ENCODE data around the gene VPS39. TPM values are rescaled to one million over a fixed set of nuclear protein-coding genes. Genes with fewer than 3 reads are reported as not detected.

VPS39 gene
- total and polyA plus RNA-seq, 2 donors (not counting 1 experiment from before 2014, with no cell fraction given) = 53.7 to 55.5 TPM

DNA sequence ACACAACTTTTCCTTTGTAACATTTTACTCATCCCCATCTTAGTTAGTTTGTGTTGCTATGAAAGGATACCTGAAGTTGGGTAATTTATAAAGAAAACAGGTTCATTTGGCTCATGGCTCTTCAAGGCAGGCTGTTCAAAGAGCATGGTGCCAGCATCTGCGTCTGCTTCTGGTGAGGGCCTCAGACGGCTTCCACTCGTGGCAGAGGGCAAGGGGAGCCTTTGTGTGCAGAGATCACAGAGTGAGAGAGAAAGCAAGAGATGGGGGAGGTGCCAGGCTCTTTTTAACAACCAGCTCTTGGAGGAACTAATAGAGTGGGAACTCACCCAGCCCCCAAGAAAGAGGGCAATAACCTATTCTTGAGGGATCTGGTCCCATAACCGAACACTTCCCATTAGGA lies 74.7 kb downstream of the VPS39 start:
- Histone ChIP-seq H3K9ac (ENCODE audit: insufficient read depth, low read length) (no peak overlapping the region), H3K36me3 (ENCODE audit: control insufficient read depth, insufficient read depth, low read length) (no peaks in the 10 kb centered on the region), H3K9me3 (ENCODE audit: control insufficient read depth, insufficient read depth, low read depth, low read length) (no peaks in the 10 kb centered on the region), H3K4me3 (replicated peaks in 1 of 4; ENCODE audit: control extremely low read depth in 1 of 4, insufficient read depth in 1 of 4, low read depth in 3 of 4, low read length in 4 of 4) (no peak overlapping the region), H2AFZ (ENCODE audit: low read length) (no peak overlapping the region), H3K27ac (ENCODE audit: insufficient read depth, low read length) (no peak overlapping the region), H3K4me2 (ENCODE audit: extremely low read depth, insufficient read depth, low read length) (no peak overlapping the region), H3K27me3 (ENCODE audit: control insufficient read depth, insufficient read depth, low read length) (peaks cover 19% of the 10 kb centered on the region), H4K20me1 (ENCODE audit: control insufficient read depth, extremely low read depth, insufficient read depth, low read length) (no peaks in the 10 kb centered on the region), H3K4me1 (ENCODE audit: control insufficient read depth, extremely low read depth, insufficient read depth, low read length) (no peaks in the 10 kb centered on the region), H3K79me2 (ENCODE audit: control insufficient read depth, insufficient read depth, low read length) (no peaks in the 10 kb centered on the region)
- no peak for DNase-seq (ENCODE audit: low read depth in 2 of 2)
- TF ChIP-seq EZH2 (IDR thresholded peaks at IDR 0.05; ENCODE audit: low read length, missing control alignments) = no peak

DNA sequence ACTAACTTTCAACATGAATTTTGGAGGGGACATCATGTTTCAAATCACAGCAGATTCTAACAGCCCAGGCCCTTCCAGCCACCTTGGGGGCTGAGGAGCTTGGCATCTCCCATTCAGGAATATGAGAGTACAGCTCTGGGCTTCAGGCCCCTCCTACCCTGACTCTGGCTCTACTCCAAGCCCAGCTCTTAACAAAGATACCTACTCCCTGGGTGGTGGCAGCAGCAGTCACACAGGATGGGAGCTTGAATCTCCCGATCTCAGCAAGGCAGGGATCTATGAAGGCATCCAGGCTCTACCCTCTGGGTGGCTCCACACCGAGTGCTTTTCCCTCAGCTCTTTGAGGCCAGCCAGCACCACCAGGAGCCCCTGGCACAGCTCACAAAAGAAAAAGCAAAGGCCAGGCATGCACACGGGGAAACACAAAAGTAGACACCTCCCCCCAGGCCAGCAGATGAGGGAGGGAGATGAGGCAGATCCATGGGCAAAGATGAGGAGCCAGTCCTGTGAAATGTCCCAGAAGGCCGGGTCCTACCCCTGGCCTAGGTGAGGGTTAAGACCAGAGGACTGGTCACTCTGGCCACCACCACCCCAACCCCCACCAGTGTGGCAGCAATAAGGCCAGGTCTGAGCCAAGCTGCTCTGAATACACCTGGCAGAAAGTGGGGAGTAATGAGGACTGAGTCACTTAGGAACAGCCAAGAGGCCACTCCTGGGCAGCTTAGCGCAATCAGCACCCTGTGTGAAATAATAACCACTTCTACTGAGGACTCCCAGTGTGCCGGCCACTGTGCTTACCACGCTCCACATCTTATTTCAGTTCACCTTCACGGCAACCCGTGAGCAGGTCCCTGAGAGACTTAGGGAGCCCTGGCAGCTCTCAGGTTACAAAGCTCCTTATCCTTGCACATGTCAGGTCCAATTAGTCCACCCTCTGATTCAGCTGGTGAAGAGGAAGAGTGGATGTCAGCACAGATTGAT lies 76.0 kb downstream of the VPS39 start:
- H3K27ac ChIP-seq (ENCODE audit: insufficient read depth, low read length) = no peak overlapping the region
- H3K4me1 ChIP-seq (ENCODE audit: control insufficient read depth, extremely low read depth, insufficient read depth, low read length) = no peaks in the 10 kb centered on the region
- no peak overlapping the region for H3K4me3 ChIP-seq (replicated peaks in 1 of 4; ENCODE audit: control extremely low read depth in 1 of 4, insufficient read depth in 1 of 4, low read depth in 3 of 4, low read length in 4 of 4)
- no peak overlapping the region for H2AFZ ChIP-seq (ENCODE audit: low read length)
- peaks cover 15% of the 10 kb centered on the region for H3K27me3 ChIP-seq (ENCODE audit: control insufficient read depth, insufficient read depth, low read length)
- no peak for TF ChIP-seq CTCF (conservative IDR thresholded peaks at IDR 0.05 in 1 of 2, IDR thresholded peaks at IDR 0.05 in 1 of 2; ENCODE audit: low read depth in 1 of 2, low read length in 2 of 2)
- no peak for TF ChIP-seq EZH2 (IDR thresholded peaks at IDR 0.05; ENCODE audit: low read length, missing control alignments)
- no peak for DNase-seq (ENCODE audit: low read depth in 2 of 2)
- H4K20me1 ChIP-seq (ENCODE audit: control insufficient read depth, extremely low read depth, insufficient read depth, low read length) = no peaks in the 10 kb centered on the region
- H3K9ac ChIP-seq (ENCODE audit: insufficient read depth, low read length) = no peak overlapping the region
- no peak overlapping the region for H3K4me2 ChIP-seq (ENCODE audit: extremely low read depth, insufficient read depth, low read length)
- H3K36me3 ChIP-seq (ENCODE audit: control insufficient read depth, insufficient read depth, low read length) = no peaks in the 10 kb centered on the region
- H3K9me3 ChIP-seq (ENCODE audit: control insufficient read depth, insufficient read depth, low read depth, low read length) = no peaks in the 10 kb centered on the region
- no peaks in the 10 kb centered on the region for H3K79me2 ChIP-seq (ENCODE audit: control insufficient read depth, insufficient read depth, low read length)

- Histone ChIP-seq H3K27me3 (ENCODE audit: control insufficient read depth, insufficient read depth, low read length) (peaks cover 15% of the 10 kb centered on the region), H3K9me3 (ENCODE audit: control insufficient read depth, insufficient read depth, low read depth, low read length) (no peaks in the 10 kb centered on the region), H3K36me3 (ENCODE audit: control insufficient read depth, insufficient read depth, low read length) (no peaks in the 10 kb centered on the region), H3K4me1 (ENCODE audit: control insufficient read depth, extremely low read depth, insufficient read depth, low read length) (no peaks in the 10 kb centered on the region), H3K27ac (ENCODE audit: insufficient read depth, low read length) (no peak overlapping the region), H3K9ac (ENCODE audit: insufficient read depth, low read length) (no peak overlapping the region), H3K4me2 (ENCODE audit: extremely low read depth, insufficient read depth, low read length) (no peak overlapping the region), H3K4me3 (replicated peaks in 1 of 4; ENCODE audit: control extremely low read depth in 1 of 4, insufficient read depth in 1 of 4, low read depth in 3 of 4, low read length in 4 of 4) (no peak overlapping the region), H3K79me2 (ENCODE audit: control insufficient read depth, insufficient read depth, low read length) (no peaks in the 10 kb centered on the region), H2AFZ (ENCODE audit: low read length) (no peak overlapping the region), H4K20me1 (ENCODE audit: control insufficient read depth, extremely low read depth, insufficient read depth, low read length) (no peaks in the 10 kb centered on the region)
- no peak for TF ChIP-seq CTCF (conservative IDR thresholded peaks at IDR 0.05 in 1 of 2, IDR thresholded peaks at IDR 0.05 in 1 of 2; ENCODE audit: low read depth in 1 of 2, low read length in 2 of 2)
- no peak for TF ChIP-seq EZH2 (IDR thresholded peaks at IDR 0.05; ENCODE audit: low read length, missing control alignments)
- DNase-seq (ENCODE audit: low read depth in 2 of 2) = no peak
These were observed 77.1 kb downstream of the VPS39 start for GRCh38 chr15:42131006-42131405.

Measured in fibroblast of lung (primary cell).